NCI-H146 (cell line): Measurements from ENCODE around the gene MKNK1.

Source experiments
- DNase-seq: peaks from one replicate; lab custom pipeline; 2025; lab: John Stamatoyannopoulos, UW

Gene MKNK1

GRCh38 chr1:46522184-46522968 lies 81.7 kb downstream of the MKNK1 start:
- DNase-seq = no peak

- DNase-seq = no peak
Observed at GRCh38 chr1:46521414-46521813, 82.7 kb downstream of the MKNK1 start.

GRCh38 chr1:46520063-46520911 lies 83.8 kb downstream of the MKNK1 start:
- no peak for DNase-seq

GRCh38 chr1:46519209-46519608 lies 84.9 kb downstream of the MKNK1 start:
- no peak for DNase-seq

- no peak for DNase-seq
Observed at GRCh38 chr1:46517932-46518498, 86.1 kb downstream of the MKNK1 start.

GRCh38 chr1:46517010-46517600 lies 87.0 kb downstream of the MKNK1 start:
- DNase-seq = peak; percentile 72

GRCh38 chr1:46516200-46516950 lies 87.7 kb downstream of the MKNK1 start:
- no peak for DNase-seq

GRCh38 chr1:46515576-46515975 lies 88.5 kb downstream of the MKNK1 start:
- DNase-seq = no peak

GRCh38 chr1:46513536-46513935 lies 90.5 kb downstream of the MKNK1 start:
- DNase-seq = no peak

GRCh38 chr1:46512792-46513190 lies 91.3 kb downstream of the MKNK1 start:
- DNase-seq = no peak

GRCh38 chr1:46512135-46512791 lies 91.8 kb downstream of the MKNK1 start:
- no peak for DNase-seq

GRCh38 chr1:46510998-46511365 lies 93.1 kb downstream of the MKNK1 start:
- no peak for DNase-seq

GRCh38 chr1:46510341-46510997 lies 93.6 kb downstream of the MKNK1 start:
- no peak for DNase-seq

- DNase-seq = no peak
Observed at GRCh38 chr1:46508757-46509156, 95.3 kb downstream of the MKNK1 start.
